PC-3 (cell line): ENCODE measurements around the gene MIDN. TPM values are rescaled to one million over a fixed set of nuclear protein-coding genes. Genes with fewer than 3 reads are reported as not detected.
A peak's percentile ranks its signal among the peaks of the same experiment; 100 is the strongest.

Experiments used
- ATAC-seq: fragments of 200-7000 bp; cut with Tn5 transposase; 2 replicates; pipeline ENCODE4 v1.9.1; 2020; ENCODE audit warnings: mild to moderate bottlenecking, moderate library complexity
- BruUV-seq: library from RNA; stranded (reverse); fragments of 400-500 nt; replicated peaks from 2 replicates; lab custom pipeline; 2021; lab: Mats Ljungman, UMichigan
- CTCF ChIA-PET: fragments of 300-600 bp; sonication (Branson Sonifier 250); formaldehyde crosslinking; loops from one replicate; lab custom pipeline; 2022; ENCODE audit warnings: antibody characterized with exemption; lab: Charles Lee
- POLR2A ChIA-PET: fragments of 300-600 bp; sonication (Branson Sonifier 250); formaldehyde crosslinking; loops from one replicate; lab custom pipeline; 2022; ENCODE audit warnings: antibody characterized with exemption; ENCODE audit not compliant: unreplicated experiment; lab: Charles Lee
- DNase-seq: peaks from one replicate; pipeline ENCODE4 v3.0.0-alpha.2; 2015
- H2AFZ ChIP-seq: fragments of 300-600 bp; sonication (generic); 2 replicates; pipeline ENCODE4 v1.6.0; 2016; ENCODE audit warnings: antibody characterized with exemption, low read length
- H3F3A ChIP-seq: fragments of 300-600 bp; sonication (generic); one replicate; pipeline ENCODE4 v1.6.0; 2017; ENCODE audit warnings: antibody characterized with exemption, low read length, control low read depth, mild to moderate bottlenecking; ENCODE audit not compliant: unreplicated experiment
- H3K27ac ChIP-seq: fragments of 300-600 bp; sonication (generic); 2 replicates; pipeline ENCODE4 v1.5.1; 2016; ENCODE audit warnings: mild to moderate bottlenecking, low read length
- H3K27me3 ChIP-seq: fragments of 300-600 bp; sonication (generic); 2 replicates; pipeline ENCODE4 v1.6.1; 2016; ENCODE audit warnings: low read length, mixed read lengths
- H3K36me3 ChIP-seq: fragments of 300-600 bp; sonication (generic); 2 replicates; pipeline ENCODE4 v1.6.1; 2016; ENCODE audit warnings: low read depth, mixed run types, low read length, mixed read lengths
- H3K4me1 ChIP-seq: fragments of 300-600 bp; sonication (generic); 2 replicates; pipeline ENCODE4 v1.5.1; 2016; ENCODE audit warnings: low read length; ENCODE audit not compliant: insufficient read depth
- H3K4me2 ChIP-seq: fragments of 300-600 bp; sonication (generic); 2 replicates; pipeline ENCODE4 v1.6.0; 2016; ENCODE audit warnings: low read length
- H3K4me3 ChIP-seq: fragments of 300-600 bp; sonication (generic); 2 replicates; pipeline ENCODE4 v1.5.1; 2016; ENCODE audit warnings: mild to moderate bottlenecking, low read length, mixed read lengths
- H3K79me2 ChIP-seq: fragments of 300-600 bp; sonication (generic); 2 replicates; pipeline ENCODE4 v1.6.1; 2017; ENCODE audit warnings: low read length, mixed read lengths
- H3K9ac ChIP-seq: fragments of 300-600 bp; sonication (generic); 2 replicates; pipeline ENCODE4 v1.6.0; 2016; ENCODE audit warnings: mild to moderate bottlenecking, low read length
- H3K9me2 ChIP-seq: fragments of 300-600 bp; sonication (generic); replicated peaks from 2 replicates; pipeline ENCODE4 v1.6.1; 2016; ENCODE audit warnings: mixed run types, low read length, mixed read lengths
- H3K9me3 ChIP-seq: fragments of 300-600 bp; sonication (generic); 2 replicates; pipeline ENCODE4 v1.6.1; 2016; ENCODE audit warnings: low read length, mixed read lengths
- H4K20me1 ChIP-seq: fragments of 300-600 bp; sonication (generic); 2 replicates; pipeline ENCODE4 v1.6.1; 2016; ENCODE audit warnings: low read length, mixed read lengths
- EZH2 ChIP-seq: fragments of 300-600 bp; sonication (generic); IDR thresholded peaks from one replicate; pipeline ENCODE4 v1.6.1; 2017; ENCODE audit warnings: antibody characterized with exemption, mild to moderate bottlenecking, low read length; ENCODE audit not compliant: unreplicated experiment
- EZH2phosphoT487 ChIP-seq: fragments of 300-600 bp; sonication (generic); IDR thresholded peaks from 2 replicates; pipeline ENCODE4 v1.6.1; 2018; ENCODE audit warnings: mild to moderate bottlenecking, antibody characterized with exemption, low read length, borderline replicate concordance
- intact Hi-C: fragments of 100-400 bp; cut with micrococcal nuclease; formaldehyde crosslinking; loops from 2 replicates; pipeline ENCODE4 v1.9.0; 2023
- total RNA-seq: library from RNA; depleted of rRNA; stranded (reverse); fragments of >200 nt; gene quantifications from 2 replicates; pipeline ENCODE4 v1.2.3, GENCODE V29; 2014
- TF ChIP-seq, protein P1 (sequence below): fragments of 300-600 bp; sonication (generic); conservative IDR thresholded peaks from 2 replicates; pipeline ENCODE4 v1.5.1; 2017; ENCODE audit warnings: antibody characterized with exemption, low read depth, mild to moderate bottlenecking, low read length

The MIDN gene
- total RNA-seq, 1 experiment from 2014 or later, result 17.3 TPM

DNA sequence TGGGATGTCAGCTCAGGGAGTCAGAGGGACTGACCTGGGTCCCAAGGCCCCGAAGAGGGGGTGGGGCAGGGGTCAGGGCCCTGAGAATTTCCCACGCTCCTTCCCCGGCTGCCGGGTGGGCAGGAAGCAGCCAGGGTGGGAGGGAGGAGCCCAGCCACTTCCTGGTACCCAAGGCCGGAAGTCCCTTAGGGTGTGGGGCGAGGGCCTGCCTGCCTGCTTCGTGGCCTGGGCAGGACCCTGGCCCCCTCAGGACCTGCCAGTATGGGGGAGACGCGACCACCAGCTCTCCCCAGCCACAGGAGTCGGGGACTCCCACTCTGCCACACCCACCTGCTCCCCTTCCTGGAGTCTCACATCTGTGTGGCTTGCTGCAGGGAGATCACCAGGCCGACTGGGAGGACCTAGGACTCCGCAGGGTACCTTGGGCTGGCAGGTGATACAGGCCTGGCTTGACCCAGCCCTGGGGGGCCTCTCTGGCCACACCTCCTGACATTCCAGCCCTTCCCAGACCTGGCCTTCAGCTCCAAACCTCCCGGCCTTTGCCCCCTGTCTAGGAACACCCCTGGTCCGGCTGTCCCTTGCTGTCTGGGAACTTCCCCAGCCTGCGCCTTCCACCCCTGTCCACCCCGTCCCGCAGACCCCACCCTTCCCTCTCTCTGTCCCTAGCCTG, 11.0 kb downstream of the MIDN start:
- H3K36me3 ChIP-seq, result peaks cover 26% of the 10 kb centered on the region
- DNase-seq (peak; percentile 38), ATAC-seq (peak; percentile 25)
- H3K9ac ChIP-seq, result peak overlapping the region; percentile 45; the same call in 1 of the 2 replicates
- intact Hi-C loops, result no loop called here
- no peak overlapping the region for H2AFZ ChIP-seq
- peak overlapping the region; percentile 39; the same call in 1 of the 2 replicates for H3K4me2 ChIP-seq
- peaks cover 28% of the 10 kb centered on the region for H3K79me2 ChIP-seq
- no peaks in the 10 kb centered on the region for H3K9me3 ChIP-seq
- peaks cover 14% of the 10 kb centered on the region for H3F3A ChIP-seq
- TF ChIP-seq, protein P1, sequence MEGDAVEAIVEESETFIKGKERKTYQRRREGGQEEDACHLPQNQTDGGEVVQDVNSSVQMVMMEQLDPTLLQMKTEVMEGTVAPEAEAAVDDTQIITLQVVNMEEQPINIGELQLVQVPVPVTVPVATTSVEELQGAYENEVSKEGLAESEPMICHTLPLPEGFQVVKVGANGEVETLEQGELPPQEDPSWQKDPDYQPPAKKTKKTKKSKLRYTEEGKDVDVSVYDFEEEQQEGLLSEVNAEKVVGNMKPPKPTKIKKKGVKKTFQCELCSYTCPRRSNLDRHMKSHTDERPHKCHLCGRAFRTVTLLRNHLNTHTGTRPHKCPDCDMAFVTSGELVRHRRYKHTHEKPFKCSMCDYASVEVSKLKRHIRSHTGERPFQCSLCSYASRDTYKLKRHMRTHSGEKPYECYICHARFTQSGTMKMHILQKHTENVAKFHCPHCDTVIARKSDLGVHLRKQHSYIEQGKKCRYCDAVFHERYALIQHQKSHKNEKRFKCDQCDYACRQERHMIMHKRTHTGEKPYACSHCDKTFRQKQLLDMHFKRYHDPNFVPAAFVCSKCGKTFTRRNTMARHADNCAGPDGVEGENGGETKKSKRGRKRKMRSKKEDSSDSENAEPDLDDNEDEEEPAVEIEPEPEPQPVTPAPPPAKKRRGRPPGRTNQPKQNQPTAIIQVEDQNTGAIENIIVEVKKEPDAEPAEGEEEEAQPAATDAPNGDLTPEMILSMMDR, result no peak
- TF ChIP-seq EZH2phosphoT487, result no peak
- no peak for TF ChIP-seq EZH2
- H3K4me1 ChIP-seq, result peaks cover 39% of the 10 kb centered on the region
- H3K27ac ChIP-seq, result peak overlapping the region; percentile 82
- TSS peak; percentile 55 for BruUV-seq
- no peaks in the 10 kb centered on the region for H3K27me3 ChIP-seq
- ChIA-PET POLR2A (interaction anchor here (1.1 kb wide), 1 partner anchor 10 kb away, joined by 14 read pairs; the partner anchor contains the start of gene CIRBP), CTCF (no interaction called here)
- H3K9me2 ChIP-seq, result no peaks in the 10 kb centered on the region
- peaks cover 3% of the 10 kb centered on the region; the same call in 1 of the 2 replicates for H4K20me1 ChIP-seq
- no peak overlapping the region for H3K4me3 ChIP-seq

DNA sequence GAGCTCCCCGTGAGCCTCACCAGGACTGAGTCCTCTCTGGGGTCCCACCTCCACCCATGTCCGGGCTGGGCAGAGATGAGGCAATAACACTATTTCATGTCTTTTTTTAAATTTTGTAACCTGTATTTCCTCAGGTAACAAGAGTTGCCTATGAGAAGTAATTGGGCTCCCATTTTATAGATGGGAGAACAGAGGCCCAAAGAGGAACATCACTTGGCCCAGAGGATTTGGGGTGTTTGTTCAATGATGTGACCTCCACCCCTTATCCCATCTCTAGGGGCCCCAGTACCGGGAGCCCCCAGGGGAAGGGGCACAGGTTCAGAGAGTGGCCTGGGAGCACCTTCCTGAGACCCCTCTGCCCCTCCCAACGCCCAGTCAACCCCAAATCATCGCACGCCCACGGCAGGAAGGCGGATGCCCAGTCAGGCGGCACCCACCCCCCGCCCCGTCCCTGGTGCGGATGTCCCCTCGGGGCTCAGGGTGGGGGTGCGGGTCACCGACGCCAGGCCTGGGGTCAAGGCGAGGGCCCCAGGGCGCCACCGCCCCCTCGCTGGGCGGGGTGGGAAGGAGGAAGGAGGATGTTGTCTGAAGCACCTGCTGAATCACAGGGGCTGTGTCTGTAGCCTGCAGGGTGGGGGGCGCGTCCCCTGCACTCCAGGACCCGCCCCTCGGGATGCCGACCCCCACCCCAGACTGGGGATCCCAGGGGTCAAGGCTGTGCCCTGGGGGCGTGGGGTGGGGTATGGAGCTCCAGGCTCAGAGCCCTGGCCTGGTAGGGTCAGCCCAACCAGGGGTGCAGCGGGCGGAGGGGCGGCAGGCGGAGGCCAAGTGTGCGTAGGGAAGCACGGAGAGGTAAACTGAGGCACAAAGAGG, 11.7 kb downstream of the MIDN start:
- Histone ChIP-seq H3K36me3 (peaks cover 18% of the 10 kb centered on the region; the same call in 1 of the 2 replicates), H4K20me1 (no peaks in the 10 kb centered on the region; the same call in 1 of the 2 replicates), H3K27ac (peak overlapping the region; percentile 82), H3K9ac (peak overlapping the region; percentile 25; the same call in 1 of the 2 replicates), H3F3A (peaks cover 14% of the 10 kb centered on the region), H3K9me3 (no peaks in the 10 kb centered on the region), H3K4me1 (peaks cover 43% of the 10 kb centered on the region), H3K4me3 (0 out of 2 replicates have a peak overlapping the region, but pooled peaks have one; percentile 21), H3K27me3 (no peaks in the 10 kb centered on the region), H3K4me2 (peak overlapping the region; percentile 73), H3K9me2 (no peaks in the 10 kb centered on the region), H3K79me2 (peaks cover 21% of the 10 kb centered on the region), H2AFZ (no peak overlapping the region)
- POLR2A ChIA-PET, result no interaction called here
- peak; percentile 3; the same call in 1 of the 2 replicates for ATAC-seq
- CTCF ChIA-PET, result no interaction called here
- TF ChIP-seq EZH2 (no peak), EZH2phosphoT487 (no peak)
- TF ChIP-seq, protein P1, result no peak
- BruUV-seq, result no TSS peak
- intact Hi-C loops, result no loop called here
- no peak for DNase-seq
